ENCODE data around the gene SDS.

- no peak for TF ChIP-seq EZH2 (IDR thresholded peaks at IDR 0.05; ENCODE audit: borderline replicate concordance, insufficient read depth, low read depth, low read length, poor library complexity, severe bottlenecking)
- TF ChIP-seq CTCF (IDR thresholded peaks at IDR 0.05): no peak
Observed at GRCh38 chr12:113413488-113413939, 9.8 kb upstream of the SDS start.

All from B cell (primary cell).